Measurements from ENCODE around the gene ZGPAT. TPM values are rescaled to one million over a fixed set of nuclear protein-coding genes. Genes with fewer than 3 reads are reported as not detected.

The ZGPAT gene
- total RNA-seq, 1 donor: 33.4 TPM

GRCh38 chr20:63742381-63743024 is 34.7 kb downstream of the ZGPAT start:
- DNase-seq (ENCODE audit: low read depth in 2 of 3, low spot score in 2 of 3): no peak

DNA sequence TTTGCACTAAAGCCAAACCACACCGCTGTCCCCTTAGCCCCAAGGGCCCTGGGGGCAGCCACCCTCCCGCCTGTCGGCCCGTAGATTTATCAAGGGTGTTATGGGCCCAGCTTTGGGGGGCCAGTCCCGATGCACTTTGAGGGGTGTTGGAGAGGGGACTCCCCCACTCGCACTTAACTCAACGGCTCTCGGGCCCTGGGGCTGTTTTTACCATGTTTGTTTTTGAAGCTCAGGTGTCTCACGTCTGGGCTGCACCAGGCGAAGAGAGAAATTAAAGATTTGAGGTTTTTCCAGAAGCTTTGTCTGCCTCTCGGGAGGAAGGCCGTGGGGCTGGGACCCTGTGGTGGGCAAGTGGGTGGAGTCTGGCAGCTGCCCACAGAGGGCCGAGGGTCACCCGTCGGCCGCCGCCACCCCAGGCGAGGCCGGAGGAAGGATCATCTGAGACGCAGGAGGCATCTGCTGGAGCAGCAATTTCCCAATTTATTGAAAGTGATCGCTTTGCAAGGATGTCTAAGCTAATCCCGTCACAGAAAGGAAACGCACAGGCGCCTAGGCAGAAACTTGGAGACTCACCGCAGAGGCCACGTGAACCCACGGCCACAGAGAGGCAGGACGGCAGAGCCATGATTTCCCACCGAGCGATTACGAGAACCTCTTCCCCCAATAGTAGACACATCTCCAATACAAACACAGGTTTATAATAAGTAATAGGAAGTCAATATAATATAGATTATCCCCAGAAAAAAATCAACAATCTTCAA is 35.6 kb downstream of the ZGPAT start:
- DNase-seq (ENCODE audit: low read depth in 2 of 3, low spot score in 2 of 3): no peak

- DNase-seq (ENCODE audit: low read depth in 2 of 3, low spot score in 2 of 3): no peak
Measured at GRCh38 chr20:63744158-63744557, 36.3 kb downstream of the ZGPAT start.

DNA sequence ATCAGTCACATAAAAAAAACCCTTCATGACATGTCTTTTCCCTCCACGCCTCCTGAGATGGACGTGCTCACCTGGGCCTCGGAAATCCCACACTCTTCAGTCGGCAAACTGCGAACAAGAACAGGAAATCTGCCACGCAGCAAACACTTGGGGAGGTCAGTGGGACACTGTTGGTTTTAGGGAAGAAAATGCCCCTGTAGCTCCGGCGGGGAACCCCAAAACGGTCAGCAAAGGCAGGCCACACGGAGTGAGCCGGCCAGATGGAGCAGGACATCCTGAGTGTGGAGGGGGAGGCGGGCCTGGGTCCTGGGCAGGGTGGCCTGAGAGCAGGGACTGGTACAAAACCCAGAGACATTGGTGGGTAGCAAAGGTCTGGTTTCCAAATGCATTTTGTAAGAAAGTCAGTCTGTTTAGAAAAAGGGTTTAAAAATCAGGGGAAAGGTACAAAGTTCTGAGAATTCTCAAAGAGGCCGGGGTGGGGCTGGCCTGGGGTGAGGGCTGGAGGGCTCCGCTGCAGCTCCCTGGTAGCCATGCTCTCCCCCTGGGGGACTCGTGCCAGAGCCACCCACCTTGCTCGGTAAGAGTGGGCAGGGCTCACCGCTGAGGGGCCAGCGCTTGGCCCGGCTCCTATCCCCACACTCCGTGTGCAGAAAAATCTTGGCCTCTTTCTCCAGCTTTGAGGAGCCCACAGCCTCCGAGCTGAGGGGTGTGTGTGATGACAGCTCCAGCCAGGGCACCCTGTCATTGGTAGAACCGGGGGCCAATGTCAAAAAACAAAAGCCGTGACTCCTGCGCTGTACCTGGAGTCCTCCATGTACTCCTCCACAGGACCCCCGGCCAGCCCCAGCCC is 37.0 kb downstream of the ZGPAT start:
- no peak for DNase-seq (ENCODE audit: low read depth in 2 of 3, low spot score in 2 of 3)

DNA sequence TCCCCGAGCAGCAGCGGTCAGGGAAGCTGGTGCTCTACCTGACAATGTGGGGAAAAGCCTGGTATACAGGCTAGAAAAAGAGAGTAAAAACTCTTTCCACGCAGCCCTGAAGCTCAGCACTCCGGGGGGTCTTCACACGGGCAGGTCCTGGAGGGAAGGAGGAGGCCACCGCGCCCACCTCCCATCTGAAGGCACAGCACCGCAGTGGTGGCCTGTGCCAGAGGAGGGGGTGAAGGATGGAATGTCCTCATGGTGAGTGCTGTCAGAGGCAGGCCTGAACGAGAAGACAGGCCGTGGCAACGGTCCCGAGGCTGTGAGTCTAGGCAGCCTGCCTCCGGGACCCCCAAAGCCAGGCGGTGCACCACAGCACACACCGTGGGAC is 37.6 kb downstream of the ZGPAT start:
- no peak for DNase-seq (ENCODE audit: low read depth in 2 of 3, low spot score in 2 of 3)

DNA sequence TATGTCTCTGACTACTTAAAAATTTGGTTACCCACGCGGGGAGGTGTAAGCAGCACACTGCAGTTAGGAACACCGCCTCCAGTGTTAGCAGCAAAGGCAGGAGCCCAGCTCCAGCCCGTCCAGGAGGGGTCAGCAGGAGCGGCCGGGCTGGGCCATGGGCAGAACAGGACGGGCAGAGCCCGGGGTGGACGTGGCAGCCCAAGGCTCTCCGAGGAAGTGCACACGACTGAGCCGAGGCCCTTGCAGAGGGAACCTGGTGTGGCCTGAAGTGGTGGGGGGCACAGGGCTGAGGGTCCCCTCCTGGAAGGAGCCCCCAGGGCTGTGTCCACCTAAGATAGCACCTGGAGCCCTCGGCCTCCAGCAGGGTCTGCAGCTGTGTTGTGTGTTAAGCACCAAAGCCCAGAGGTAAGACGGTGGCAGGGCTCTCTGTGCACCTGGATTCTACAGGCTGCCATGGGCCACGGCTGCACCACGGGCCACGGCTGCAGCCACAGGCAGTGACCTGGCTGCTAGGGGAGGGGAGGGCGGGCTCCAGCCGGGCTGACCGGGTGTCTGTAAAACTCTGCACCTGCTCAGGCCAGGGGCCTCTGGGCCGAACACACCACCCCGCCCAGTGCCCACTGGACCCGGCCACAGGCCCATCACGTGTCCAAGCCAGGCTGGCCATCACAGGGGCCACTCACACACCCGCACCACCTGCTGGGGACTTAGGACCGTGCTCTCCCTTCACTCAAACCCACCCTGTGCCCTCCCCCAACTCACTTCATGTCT is 38.3 kb downstream of the ZGPAT start:
- no peak for DNase-seq (ENCODE audit: low read depth in 2 of 3, low spot score in 2 of 3)

GRCh38 chr20:63746751-63747315 is 39.0 kb downstream of the ZGPAT start:
- no peak for DNase-seq (ENCODE audit: low read depth in 2 of 3, low spot score in 2 of 3)

DNA sequence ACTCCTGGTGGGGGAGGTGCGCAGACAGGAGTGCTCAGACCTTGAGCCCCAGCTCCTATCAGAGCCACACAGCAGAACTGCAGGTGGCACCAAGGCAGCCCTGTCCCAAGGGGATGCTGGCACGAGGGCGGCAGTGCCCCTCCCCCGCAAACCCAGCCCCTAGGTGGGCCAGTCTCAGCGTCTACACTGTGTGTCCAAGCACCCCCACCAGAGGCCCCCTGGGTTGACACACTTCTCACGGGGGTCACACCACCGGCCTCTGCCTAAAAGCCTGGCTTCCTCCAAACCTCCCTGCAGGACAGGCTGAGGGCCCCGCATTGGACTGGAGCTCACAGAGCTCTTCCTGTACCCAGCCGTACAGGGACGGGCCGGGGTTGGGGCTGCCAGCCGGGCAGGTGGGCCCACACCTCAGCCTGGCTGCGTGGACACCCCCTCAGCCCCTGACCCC is 39.8 kb downstream of the ZGPAT start:
- DNase-seq (ENCODE audit: low read depth in 2 of 3, low spot score in 2 of 3): no peak

- no peak for DNase-seq (ENCODE audit: low read depth in 2 of 3, low spot score in 2 of 3)
Measured at GRCh38 chr20:63748070-63748933, 40.5 kb downstream of the ZGPAT start.

DNA sequence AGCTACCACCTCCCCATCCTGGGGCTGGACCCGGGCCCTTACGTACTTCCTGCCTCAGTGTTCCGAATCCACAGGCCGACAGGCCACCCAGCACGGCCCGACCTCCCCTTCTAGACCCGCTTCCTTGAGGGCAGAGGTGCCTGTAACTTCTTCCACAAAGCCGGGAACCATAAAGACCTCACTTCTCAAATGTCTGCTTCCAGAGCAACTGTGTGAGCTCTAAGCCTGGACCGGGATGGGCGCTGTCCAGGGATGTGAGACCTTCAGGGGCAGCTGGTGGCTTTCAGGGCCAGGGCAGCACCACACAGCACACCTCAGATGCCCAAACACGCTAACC is 41.1 kb downstream of the ZGPAT start:
- no peak for DNase-seq (ENCODE audit: low read depth in 2 of 3, low spot score in 2 of 3)

DNA sequence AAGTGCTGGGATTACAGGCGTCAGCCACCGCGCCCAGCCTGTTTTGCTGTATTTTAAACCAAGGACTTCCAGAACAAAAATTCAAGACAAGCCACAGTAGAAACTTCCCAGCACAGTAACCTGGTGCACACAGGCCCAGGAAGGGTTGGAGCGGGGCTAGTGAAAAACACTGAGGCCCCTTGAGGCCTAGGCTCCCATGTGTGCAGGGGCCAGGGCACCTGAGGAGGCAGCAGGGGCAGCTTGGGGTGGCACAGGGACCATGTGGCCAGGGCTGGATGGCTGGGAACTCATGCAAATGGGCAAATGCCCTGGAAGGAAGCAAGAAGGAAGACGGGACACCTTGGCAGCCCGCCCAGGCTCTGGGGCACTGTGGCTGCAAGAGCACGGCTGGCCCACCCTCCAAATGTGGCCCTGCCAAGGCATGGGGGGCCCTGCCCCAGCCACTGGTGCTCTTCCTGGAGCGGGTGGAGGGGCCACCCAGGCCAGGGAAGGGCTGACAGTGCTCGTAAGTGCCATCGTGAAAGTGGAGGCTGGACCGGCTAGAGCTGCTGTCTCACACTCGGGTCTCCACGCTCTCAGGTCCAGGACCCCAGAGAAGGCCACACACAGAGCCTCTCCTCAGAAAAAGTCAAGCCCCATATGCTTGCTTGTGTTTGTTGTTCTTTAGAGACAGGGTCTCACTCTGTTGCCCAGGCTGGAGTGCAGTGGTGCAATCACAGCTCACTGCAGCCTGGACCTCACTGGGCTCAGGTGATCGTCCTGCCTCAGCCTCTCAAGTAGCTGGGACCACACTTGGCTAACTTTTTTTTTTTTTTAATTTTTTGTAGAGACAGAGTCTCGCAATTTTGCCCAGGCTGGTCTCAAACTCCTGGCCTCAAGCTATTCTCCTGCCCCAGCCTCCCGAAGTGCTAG is 42.0 kb downstream of the ZGPAT start:
- no peak for DNase-seq (ENCODE audit: low read depth in 2 of 3, low spot score in 2 of 3)

- DNase-seq (ENCODE audit: low read depth in 2 of 3, low spot score in 2 of 3): peak in 2 of 3 donors; percentile 35 to 40
Measured at GRCh38 chr20:63750807-63751470, 43.1 kb downstream of the ZGPAT start.

GRCh38 chr20:63751471-63752271 is 43.8 kb downstream of the ZGPAT start:
- DNase-seq (ENCODE audit: low read depth in 2 of 3, low spot score in 2 of 3): no peak

GRCh38 chr20:63752411-63753101 is 44.7 kb downstream of the ZGPAT start:
- no peak for DNase-seq (ENCODE audit: low read depth in 2 of 3, low spot score in 2 of 3)

- no peak for DNase-seq (ENCODE audit: low read depth in 2 of 3, low spot score in 2 of 3)
Measured at GRCh38 chr20:63753381-63753780, 45.5 kb downstream of the ZGPAT start.

DNA sequence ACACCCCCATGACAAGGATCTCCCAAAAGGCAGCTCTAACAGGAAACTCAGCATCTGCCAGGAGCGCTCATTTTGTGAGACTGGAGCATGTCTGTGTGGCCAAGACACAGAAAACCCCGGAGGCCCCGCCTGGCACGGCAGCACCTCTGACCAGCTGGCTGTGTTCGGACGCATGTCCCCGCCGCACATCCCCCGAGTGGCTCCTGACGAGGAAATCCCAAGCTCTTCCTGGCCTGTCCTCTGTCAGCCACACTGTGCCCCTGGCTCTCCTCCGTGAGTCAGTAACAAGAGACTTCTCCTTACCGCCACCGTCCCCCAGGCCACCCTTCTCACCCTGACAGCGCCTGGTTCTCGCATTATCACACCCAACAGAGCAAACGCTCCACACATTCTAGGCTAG is 46.2 kb downstream of the ZGPAT start:
- no peak for DNase-seq (ENCODE audit: low read depth in 2 of 3, low spot score in 2 of 3)

Measured in hematopoietic multipotent progenitor cell (in vitro differentiated cells).